GM19328 (cell line): ENCODE data around the gene VTI1A.
"Not testable (repeated sequence)": the region's sequence is repeated elsewhere in the genome, so short reads cannot be mapped to it uniquely, and the experiment has no call there.

ENCODE experiments used
- ATAC-seq: cut with Tn5 transposase; IDR thresholded peaks from one replicate; pipeline ENCODE4 v1.9.1; 2021; ENCODE audit warnings: mild to moderate bottlenecking, moderate library complexity; ENCODE audit not compliant: unreplicated experiment

The VTI1A gene

GRCh38 chr10:112539340-112539739 lies 92.3 kb downstream of the VTI1A start:
- no peak for ATAC-seq

- ATAC-seq = not testable (repeated sequence)
These were observed 95.8 kb downstream of the VTI1A start for GRCh38 chr10:112542823-112543222.

GRCh38 chr10:112546474-112546873 lies 99.5 kb downstream of the VTI1A start:
- ATAC-seq = no peak

- no peak for ATAC-seq
These were observed 101.7 kb downstream of the VTI1A start for GRCh38 chr10:112548535-112549276.

- no peak for ATAC-seq
These were observed 105.6 kb downstream of the VTI1A start for GRCh38 chr10:112552593-112553110.

- no peak for ATAC-seq
These were observed 106.3 kb downstream of the VTI1A start for GRCh38 chr10:112553315-112553714.

GRCh38 chr10:112554263-112554662 lies 107.2 kb downstream of the VTI1A start:
- ATAC-seq = no peak

- ATAC-seq = no peak
These were observed 110.2 kb downstream of the VTI1A start for GRCh38 chr10:112557197-112557596.

- ATAC-seq = no peak
These were observed 111.6 kb downstream of the VTI1A start for GRCh38 chr10:112558476-112559142.

- no peak for ATAC-seq
These were observed 112.3 kb downstream of the VTI1A start for GRCh38 chr10:112559349-112559748.

- no peak for ATAC-seq
These were observed 115.1 kb downstream of the VTI1A start for GRCh38 chr10:112562122-112562521.

GRCh38 chr10:112562809-112563663 lies 116.0 kb downstream of the VTI1A start:
- ATAC-seq = no peak

GRCh38 chr10:112564337-112564736 lies 117.3 kb downstream of the VTI1A start:
- ATAC-seq = no peak

GRCh38 chr10:112565434-112566053 lies 118.5 kb downstream of the VTI1A start:
- no peak for ATAC-seq

- no peak for ATAC-seq
These were observed 123.6 kb downstream of the VTI1A start for GRCh38 chr10:112570585-112570984.

GRCh38 chr10:112579578-112579977 lies 132.6 kb downstream of the VTI1A start:
- ATAC-seq = no peak

- ATAC-seq = no peak
These were observed 133.3 kb downstream of the VTI1A start for GRCh38 chr10:112580267-112580666.

GRCh38 chr10:112581921-112582320 lies 134.9 kb downstream of the VTI1A start:
- no peak for ATAC-seq

- no peak for ATAC-seq
These were observed 136.4 kb downstream of the VTI1A start for GRCh38 chr10:112583236-112583939.

GRCh38 chr10:112584276-112584675 lies 137.3 kb downstream of the VTI1A start:
- ATAC-seq = no peak
